ENCODE measurements around the gene SHANK1.

Gene SHANK1

DNA sequence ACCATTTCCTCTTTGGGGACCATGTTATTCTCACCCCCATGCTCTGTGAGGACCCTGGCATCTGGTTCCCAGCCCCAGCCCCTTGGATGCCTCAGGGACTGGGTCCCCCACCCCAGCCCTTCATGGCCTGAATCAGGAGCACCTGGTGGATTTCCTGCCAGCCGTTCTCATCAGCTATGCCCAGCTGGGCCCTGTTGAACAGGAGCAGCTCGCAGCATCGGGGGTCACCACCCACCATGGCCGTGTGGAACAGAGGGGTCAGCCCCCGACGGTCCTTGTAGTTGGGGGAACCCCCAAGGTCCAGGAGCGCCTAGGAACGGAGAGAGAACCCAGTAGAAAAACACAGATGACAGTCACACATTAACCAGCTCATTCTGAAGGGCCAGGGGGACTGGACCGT, 7.8 kb downstream of the SHANK1 start:
- DNase-seq (ENCODE audit: low read depth in 2 of 2): no peak

GRCh38 chr19:50711196-50711595, 8.4 kb downstream of the SHANK1 start:
- no peak for DNase-seq (ENCODE audit: low read depth in 2 of 2)

GRCh38 chr19:50710612-50711011, 9.0 kb downstream of the SHANK1 start:
- DNase-seq (ENCODE audit: low read depth in 2 of 2): no peak

GRCh38 chr19:50710094-50710493, 9.5 kb downstream of the SHANK1 start:
- no peak for DNase-seq (ENCODE audit: low read depth in 2 of 2)

DNA sequence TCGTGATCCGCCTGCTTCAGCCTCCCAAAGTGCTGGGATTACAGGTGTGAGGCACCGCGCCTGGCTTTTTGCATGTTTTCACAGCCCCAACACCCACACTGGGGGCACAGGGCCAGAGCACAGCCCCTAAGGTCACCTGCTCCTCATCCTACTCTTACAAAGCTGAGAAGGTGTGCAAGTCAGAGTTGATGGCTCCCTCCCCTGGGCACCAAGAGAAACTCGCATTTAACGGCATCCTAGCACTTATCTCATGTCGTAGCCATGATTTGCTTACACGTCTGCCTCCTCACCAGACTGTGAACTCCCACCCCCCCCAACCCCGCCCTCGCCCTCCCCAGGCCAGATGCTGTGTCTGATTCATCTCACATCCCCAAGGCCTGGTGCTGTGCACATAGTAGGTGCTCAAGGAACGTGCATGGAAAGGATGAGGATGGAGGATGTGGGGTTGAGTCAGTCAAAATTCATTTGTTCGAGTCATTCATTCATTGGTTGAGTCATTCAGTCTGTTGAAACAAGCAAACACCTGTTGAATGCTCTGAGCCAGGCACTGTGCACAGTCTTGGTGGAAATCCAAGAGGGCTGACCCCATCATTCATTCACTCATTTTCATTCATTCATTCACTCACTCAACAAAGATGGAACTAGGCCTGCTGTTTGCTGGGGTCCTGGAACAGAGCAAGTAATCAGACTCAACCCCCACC, 11.3 kb downstream of the SHANK1 start:
- no peak for DNase-seq (ENCODE audit: low read depth in 2 of 2)

GRCh38 chr19:50706387-50706786, 13.2 kb downstream of the SHANK1 start:
- DNase-seq (ENCODE audit: low read depth in 2 of 2): no peak

- peak; percentile 28 to 43 for DNase-seq (ENCODE audit: low read depth in 2 of 2)
Measured at GRCh38 chr19:50705422-50706019, 14.1 kb downstream of the SHANK1 start.

GRCh38 chr19:50703915-50704796, 15.4 kb downstream of the SHANK1 start:
- no peak for DNase-seq (ENCODE audit: low read depth in 2 of 2)

- no peak for DNase-seq (ENCODE audit: low read depth in 2 of 2)
Measured at GRCh38 chr19:50702871-50703829, 16.5 kb downstream of the SHANK1 start.

DNA sequence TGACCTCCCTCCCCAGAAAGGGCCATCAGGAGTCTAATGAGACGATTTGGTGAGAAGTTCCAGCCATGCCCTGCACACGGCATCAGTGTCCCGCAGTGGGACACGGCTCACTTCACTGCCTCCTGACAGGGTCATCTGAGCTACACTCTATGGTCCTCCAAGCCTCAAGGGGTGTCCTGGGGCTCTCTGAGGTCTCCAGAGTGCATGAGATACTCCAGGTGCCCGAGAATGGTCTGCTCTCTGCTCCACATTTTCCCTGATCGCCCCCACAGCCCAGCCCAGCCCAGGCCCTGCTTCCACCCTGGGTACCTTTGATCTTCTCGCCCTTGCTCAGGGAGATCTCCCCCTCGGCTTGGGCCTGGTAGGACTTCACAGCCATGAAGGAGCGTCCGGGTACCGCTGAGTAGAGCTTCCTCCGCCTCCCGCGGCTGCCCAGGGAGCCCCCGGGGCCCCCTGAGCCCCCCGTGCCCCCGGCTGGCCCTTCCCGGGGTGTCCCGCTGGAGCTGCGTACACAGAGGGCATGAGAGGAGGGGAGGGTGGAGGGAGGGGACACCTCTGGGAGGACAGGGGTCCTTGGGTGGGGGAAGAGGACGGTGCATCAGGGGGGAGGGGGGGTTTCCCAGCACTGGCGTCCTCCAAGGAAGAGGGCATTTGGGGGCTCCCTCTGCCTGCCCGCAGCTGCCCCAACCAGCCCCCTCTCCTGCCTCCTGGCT, 17.3 kb downstream of the SHANK1 start:
- no peak for DNase-seq (ENCODE audit: low read depth in 2 of 2)

DNA sequence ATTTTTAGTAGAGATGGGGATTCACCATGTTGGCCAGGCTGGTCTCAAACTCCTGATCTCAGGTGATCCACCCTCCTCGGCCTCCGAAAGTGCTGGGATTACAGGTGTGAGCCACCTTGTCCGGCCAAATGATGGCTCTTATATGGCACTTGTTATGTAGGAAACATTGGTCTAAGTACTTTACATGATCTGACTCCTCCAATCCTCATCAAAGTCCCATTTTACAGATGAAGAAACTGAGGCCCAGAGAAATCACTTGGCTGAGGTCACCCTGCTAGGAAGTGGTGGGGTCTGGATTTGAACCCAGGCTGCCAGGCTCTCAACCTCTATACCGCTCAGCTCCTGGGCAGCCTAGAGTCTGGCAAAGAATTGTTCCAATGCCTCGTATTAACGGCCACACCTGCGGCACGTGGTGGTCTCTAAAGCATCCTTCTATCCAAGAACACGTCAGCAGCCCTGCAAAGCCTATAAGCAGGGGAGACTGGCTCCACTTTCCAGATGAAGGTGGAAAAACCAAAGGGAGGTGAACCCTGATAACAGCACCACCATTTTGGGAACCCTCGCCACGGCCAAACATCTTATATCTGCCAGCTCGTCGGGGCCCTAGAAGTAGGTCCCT, 18.1 kb downstream of the SHANK1 start:
- no peak for DNase-seq (ENCODE audit: low read depth in 2 of 2)

DNA sequence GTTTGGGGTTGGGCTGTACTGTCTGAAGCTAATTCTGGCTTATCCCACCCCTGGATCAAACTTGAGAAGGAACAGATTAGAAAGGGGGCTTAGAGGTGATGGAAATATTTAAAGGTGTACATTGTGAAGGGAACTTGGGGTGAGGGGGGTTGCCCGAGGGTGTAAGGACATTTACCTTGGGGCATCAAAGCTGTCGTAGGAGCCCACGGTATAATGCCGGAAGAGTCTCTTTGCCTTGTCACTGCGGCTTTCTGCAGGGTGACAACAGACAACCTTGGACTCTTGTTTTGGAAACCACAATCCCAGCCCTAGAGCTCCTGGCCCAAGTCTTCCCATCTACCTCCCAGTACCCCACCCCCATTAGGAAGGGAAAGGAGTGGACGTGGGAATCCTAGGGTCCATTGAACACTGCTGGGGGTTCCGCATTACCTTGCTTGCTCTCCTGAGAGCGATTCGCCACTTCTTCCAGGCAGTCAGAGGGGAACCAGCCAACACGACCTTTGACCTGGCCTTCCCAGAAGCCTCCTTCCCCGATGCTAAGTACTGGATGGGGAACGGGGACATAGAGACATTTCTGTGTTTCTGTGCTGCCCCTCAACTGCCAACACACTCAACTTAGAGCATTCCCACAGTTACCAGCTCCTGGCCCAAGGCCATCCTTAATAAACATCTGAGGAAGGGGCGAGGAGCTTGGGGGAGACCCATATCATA, 22.0 kb downstream of the SHANK1 start:
- DNase-seq (ENCODE audit: low read depth in 2 of 2): no peak

GRCh38 chr19:50696094-50696483, 23.5 kb downstream of the SHANK1 start:
- no peak for DNase-seq (ENCODE audit: low read depth in 2 of 2)

GRCh38 chr19:50695251-50696093, 24.1 kb downstream of the SHANK1 start:
- no peak for DNase-seq (ENCODE audit: low read depth in 2 of 2)

- no peak for DNase-seq (ENCODE audit: low read depth in 2 of 2)
Measured at GRCh38 chr19:50694815-50695145, 24.8 kb downstream of the SHANK1 start.

- no peak for DNase-seq (ENCODE audit: low read depth in 2 of 2)
Measured at GRCh38 chr19:50693064-50693975, 26.3 kb downstream of the SHANK1 start.

GRCh38 chr19:50690439-50690838, 29.2 kb downstream of the SHANK1 start:
- DNase-seq (ENCODE audit: low read depth in 2 of 2): no peak

DNA sequence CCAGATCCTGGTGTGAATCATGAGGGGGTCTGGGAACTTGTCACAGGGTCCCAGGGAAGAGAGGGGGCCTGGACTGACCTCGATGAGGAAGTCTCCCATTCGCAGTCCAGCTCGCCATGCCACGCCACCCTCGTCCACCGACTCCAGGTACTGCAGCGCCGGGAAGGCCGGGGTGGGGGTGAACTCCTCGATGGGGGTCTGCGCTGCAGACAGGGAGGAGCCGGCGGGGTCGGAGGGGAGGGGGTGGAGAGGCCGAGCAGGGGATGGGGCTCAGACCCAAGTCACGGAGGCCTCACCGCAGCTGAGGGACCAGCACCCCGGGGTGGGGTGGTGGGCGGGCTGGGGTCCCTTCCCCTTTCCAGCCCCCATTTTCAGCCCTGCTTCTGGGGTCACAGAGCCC, 30.8 kb downstream of the SHANK1 start:
- no peak for DNase-seq (ENCODE audit: low read depth in 2 of 2)
